MCF 10A (cell line): Measurements from ENCODE around the gene ACAD11. TPM values are rescaled to one million over a fixed set of nuclear protein-coding genes. Genes with fewer than 3 reads are reported as not detected.

ENCODE experiments used
- BruUV-seq: library from RNA; stranded (reverse); fragments of 400-500 nt; replicated peaks from 2 replicates; lab custom pipeline; 2021; lab: Mats Ljungman, UMichigan
- CTCF ChIA-PET: fragments of 300-600 bp; sonication (Branson Sonifier 250); formaldehyde crosslinking; extraction: SDS; loops from one replicate; lab custom pipeline; 2021; ENCODE audit warnings: antibody characterized with exemption, inconsistent platforms; lab: Yijun Ruan, JAX
- POLR2A ChIA-PET: fragments of 300-600, 350-650 bp; sonication (Branson Sonifier 250); formaldehyde crosslinking; extraction: SDS; loops from one replicate; lab custom pipeline; 2020; ENCODE audit warnings: antibody characterized with exemption, inconsistent platforms; lab: Yijun Ruan, JAX
- DNase-seq: peaks from one replicate; pipeline ENCODE4 v3.0.0-alpha.2; 2018; ENCODE audit not compliant: unreplicated experiment
- H3K27ac Mint-ChIP-seq: one replicate; pipeline ENCODE4 v1.8.0; 2022; ENCODE audit warnings: mild to moderate bottlenecking, low read depth, mixed read lengths; ENCODE audit not compliant: unreplicated experiment
- H3K27me3 Mint-ChIP-seq: one replicate; pipeline ENCODE4 v1.8.0; 2022; ENCODE audit warnings: mixed read lengths; ENCODE audit not compliant: insufficient read depth, unreplicated experiment
- H3K36me3 Mint-ChIP-seq: one replicate; pipeline ENCODE4 v1.8.0; 2022; ENCODE audit warnings: mild to moderate bottlenecking, moderate library complexity, mixed read lengths; ENCODE audit not compliant: insufficient read depth, unreplicated experiment
- H3K4me1 Mint-ChIP-seq: one replicate; pipeline ENCODE4 v1.8.0; 2022; ENCODE audit warnings: mixed read lengths; ENCODE audit not compliant: insufficient read depth, unreplicated experiment
- H3K4me3 Mint-ChIP-seq: one replicate; pipeline ENCODE4 v1.8.0; 2022; ENCODE audit warnings: mild to moderate bottlenecking, moderate library complexity, mixed read lengths; ENCODE audit not compliant: unreplicated experiment
- H3K9me3 Mint-ChIP-seq: one replicate; pipeline ENCODE4 v1.8.0; 2022; ENCODE audit warnings: mixed read lengths; ENCODE audit not compliant: unreplicated experiment
- intact Hi-C: fragments of 100-400 bp; cut with micrococcal nuclease; formaldehyde crosslinking; loops from 2 replicates; pipeline ENCODE4 v1.14.1; 2022
- total RNA-seq: library from RNA; stranded (reverse); gene quantifications from 2 replicates; pipeline ENCODE4 v1.2.3, GENCODE V29; 2022
- TF ChIP-seq, protein P1 (sequence below): fragments of 200-600 bp; IDR thresholded peaks from one replicate; pipeline ENCODE4 v1.8.0; 2022; ENCODE audit warnings: antibody characterized with exemption, mild to moderate bottlenecking; ENCODE audit not compliant: unreplicated experiment

ACAD11 gene
- total RNA-seq, 1 experiment from 2014 or later = 30.9 TPM

DNA sequence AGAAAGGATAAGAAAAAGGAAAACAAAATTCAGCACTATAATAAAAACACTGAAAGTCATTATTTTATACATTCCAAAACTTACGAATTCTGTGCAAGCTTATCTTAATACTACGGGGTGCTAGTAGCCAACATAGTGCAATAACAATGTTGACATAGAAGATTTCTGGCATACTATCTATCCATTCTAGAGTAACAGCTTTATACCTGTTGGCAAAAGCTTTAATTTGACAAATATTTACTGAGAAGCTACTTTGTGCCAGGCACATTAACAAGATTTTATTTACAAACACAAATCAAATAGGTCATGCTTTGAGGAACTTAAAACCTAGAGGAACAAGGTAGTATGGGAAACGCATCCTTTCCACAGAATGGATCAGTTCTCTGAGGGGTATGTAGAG is 61.4 kb downstream of the ACAD11 start:
- peaks cover 15% of the 10 kb centered on the region for H3K36me3 Mint-ChIP-seq
- BruUV-seq = no TSS peak
- TF ChIP-seq, protein P1, sequence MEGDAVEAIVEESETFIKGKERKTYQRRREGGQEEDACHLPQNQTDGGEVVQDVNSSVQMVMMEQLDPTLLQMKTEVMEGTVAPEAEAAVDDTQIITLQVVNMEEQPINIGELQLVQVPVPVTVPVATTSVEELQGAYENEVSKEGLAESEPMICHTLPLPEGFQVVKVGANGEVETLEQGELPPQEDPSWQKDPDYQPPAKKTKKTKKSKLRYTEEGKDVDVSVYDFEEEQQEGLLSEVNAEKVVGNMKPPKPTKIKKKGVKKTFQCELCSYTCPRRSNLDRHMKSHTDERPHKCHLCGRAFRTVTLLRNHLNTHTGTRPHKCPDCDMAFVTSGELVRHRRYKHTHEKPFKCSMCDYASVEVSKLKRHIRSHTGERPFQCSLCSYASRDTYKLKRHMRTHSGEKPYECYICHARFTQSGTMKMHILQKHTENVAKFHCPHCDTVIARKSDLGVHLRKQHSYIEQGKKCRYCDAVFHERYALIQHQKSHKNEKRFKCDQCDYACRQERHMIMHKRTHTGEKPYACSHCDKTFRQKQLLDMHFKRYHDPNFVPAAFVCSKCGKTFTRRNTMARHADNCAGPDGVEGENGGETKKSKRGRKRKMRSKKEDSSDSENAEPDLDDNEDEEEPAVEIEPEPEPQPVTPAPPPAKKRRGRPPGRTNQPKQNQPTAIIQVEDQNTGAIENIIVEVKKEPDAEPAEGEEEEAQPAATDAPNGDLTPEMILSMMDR = no peak
- H3K4me3 Mint-ChIP-seq = no peak overlapping the region
- ChIA-PET POLR2A (no interaction called here), CTCF (no interaction called here)
- H3K27me3 Mint-ChIP-seq = no peaks in the 10 kb centered on the region
- no peak for DNase-seq
- peaks cover 18% of the 10 kb centered on the region for H3K4me1 Mint-ChIP-seq
- intact Hi-C loops = no loop called here
- no peaks in the 10 kb centered on the region for H3K9me3 Mint-ChIP-seq
- H3K27ac Mint-ChIP-seq = no peak overlapping the region

DNA sequence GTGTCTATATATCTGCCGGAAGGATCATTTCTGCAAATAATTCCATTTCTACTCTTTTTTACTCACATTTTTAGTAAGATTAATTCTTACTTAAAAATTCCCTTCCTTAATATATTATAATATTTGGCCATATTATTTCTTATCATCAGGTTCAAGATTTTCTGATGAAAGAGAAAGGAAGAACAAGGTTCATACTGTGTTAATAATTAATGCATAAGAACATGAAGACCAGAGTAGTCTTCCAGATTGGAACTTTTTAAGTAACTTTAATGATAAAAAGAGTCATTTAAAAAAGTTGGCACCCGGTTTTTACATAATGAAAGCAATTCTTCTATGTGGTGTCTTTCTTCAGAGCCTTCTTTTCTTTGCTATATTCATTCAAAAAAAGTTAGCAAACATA is 61.9 kb downstream of the ACAD11 start:
- Mint-ChIP-seq H3K4me1 (peaks cover 18% of the 10 kb centered on the region), H3K36me3 (peaks cover 10% of the 10 kb centered on the region), H3K4me3 (no peak overlapping the region), H3K27ac (no peak overlapping the region), H3K27me3 (no peaks in the 10 kb centered on the region), H3K9me3 (no peaks in the 10 kb centered on the region)
- intact Hi-C loops = no loop called here
- TF ChIP-seq, protein P1 = no peak
- BruUV-seq = no TSS peak
- DNase-seq = no peak
- POLR2A ChIA-PET = interaction anchor here (0.7 to 1.3 kb wide), 2 partner anchors 23 to 37 kb away, joined by 3 to 4 read pairs; no protein-coding TSS in a partner anchor
- CTCF ChIA-PET = no interaction called here

DNA sequence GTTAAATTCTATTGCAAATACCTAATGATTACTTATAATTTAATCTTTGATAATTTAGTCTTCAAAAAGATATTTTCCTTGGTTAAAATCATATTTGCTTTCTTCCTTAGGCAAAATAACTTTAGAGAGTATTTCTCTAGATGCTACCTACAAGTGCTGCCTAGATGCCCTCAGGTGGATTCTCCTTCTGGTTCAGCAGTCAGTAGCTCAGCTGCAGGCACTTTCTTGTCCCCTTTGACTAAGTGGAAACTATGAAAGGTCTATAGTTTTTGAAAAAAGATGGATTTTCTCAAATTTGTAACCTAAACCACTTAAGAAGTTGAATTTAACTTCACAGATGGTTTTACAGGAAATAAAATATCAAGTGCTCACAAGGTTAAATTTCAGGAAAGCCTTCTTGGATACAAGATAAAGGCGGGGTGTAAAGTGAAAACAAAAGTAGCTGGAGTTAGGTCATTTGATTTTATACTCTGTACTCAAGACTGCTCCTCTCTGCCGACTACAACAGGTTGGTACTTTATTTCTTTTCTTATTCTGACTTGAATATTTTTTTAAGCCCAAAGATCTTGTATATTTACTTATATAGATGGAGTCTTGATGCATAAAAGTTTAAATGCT is 62.7 kb downstream of the ACAD11 start, which contains the start of gene ACKR4:
Gene ACKR4, plus strand, starts transcription at position 455 of the 618 bp plus-strand sequence. CDS start 3,128 bp downstream, outside the sequence.
- CTCF ChIA-PET = interaction anchor here (2.6 kb wide), 1 partner anchor 62 kb away, joined by 9 read pairs; no protein-coding TSS in a partner anchor
- DNase-seq = no peak
- no peak within 1 kb of the TSS for H3K27ac Mint-ChIP-seq
- peaks cover 8% of the 10 kb centered on the region for H3K36me3 Mint-ChIP-seq
- intact Hi-C loops = no loop called here
- H3K9me3 Mint-ChIP-seq = no peaks in the 10 kb centered on the region
- H3K4me1 Mint-ChIP-seq = peaks cover 18% of the 10 kb centered on the region
- BruUV-seq = no TSS peak
- POLR2A ChIA-PET = interaction anchor here (0.7 to 1.3 kb wide), 2 partner anchors 22 to 36 kb away, joined by 3 to 4 read pairs; no protein-coding TSS in a partner anchor
- TF ChIP-seq, protein P1 = no peak
- H3K4me3 Mint-ChIP-seq = no peak within 1 kb of the TSS
- no peaks in the 10 kb centered on the region for H3K27me3 Mint-ChIP-seq

DNA sequence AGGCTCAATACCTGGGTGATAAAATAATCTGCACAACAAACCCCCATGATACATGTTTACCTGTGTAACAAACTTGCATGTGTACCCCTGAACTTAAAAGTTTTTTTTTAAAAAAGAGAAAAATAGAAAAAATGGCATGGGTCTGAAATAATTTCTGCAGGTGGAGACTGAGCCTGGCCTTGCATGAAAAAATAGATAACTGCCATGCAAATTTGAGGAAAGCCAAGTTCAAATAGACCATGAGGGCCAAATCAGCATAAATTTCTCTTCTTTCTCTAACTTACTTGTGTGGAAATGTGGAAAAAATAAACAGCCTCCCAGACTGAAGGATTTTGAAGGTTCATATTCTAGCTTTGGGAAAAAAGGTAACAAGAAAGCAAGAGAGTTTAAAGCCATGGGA is 63.3 kb downstream of the ACAD11 start:
- TF ChIP-seq, protein P1 = no peak
- H3K9me3 Mint-ChIP-seq = no peaks in the 10 kb centered on the region
- ChIA-PET CTCF (interaction anchor here (2.6 kb wide), 1 partner anchor 61 kb away, joined by 9 read pairs; no protein-coding TSS in a partner anchor), POLR2A (interaction anchor here (1.3 kb wide), 1 partner anchor 35 kb away, joined by 4 read pairs; no protein-coding TSS in a partner anchor)
- H3K4me1 Mint-ChIP-seq = peaks cover 18% of the 10 kb centered on the region
- H3K36me3 Mint-ChIP-seq = peaks cover 8% of the 10 kb centered on the region
- no peak overlapping the region for H3K27ac Mint-ChIP-seq
- intact Hi-C loops = no loop called here
- no peaks in the 10 kb centered on the region for H3K27me3 Mint-ChIP-seq
- no peak for DNase-seq
- no peak overlapping the region for H3K4me3 Mint-ChIP-seq
- no TSS peak for BruUV-seq
